Measurements from ENCODE around the gene TBC1D1.
A peak's percentile ranks its signal among the peaks of the same experiment; 100 is the strongest.

Gene TBC1D1

DNA sequence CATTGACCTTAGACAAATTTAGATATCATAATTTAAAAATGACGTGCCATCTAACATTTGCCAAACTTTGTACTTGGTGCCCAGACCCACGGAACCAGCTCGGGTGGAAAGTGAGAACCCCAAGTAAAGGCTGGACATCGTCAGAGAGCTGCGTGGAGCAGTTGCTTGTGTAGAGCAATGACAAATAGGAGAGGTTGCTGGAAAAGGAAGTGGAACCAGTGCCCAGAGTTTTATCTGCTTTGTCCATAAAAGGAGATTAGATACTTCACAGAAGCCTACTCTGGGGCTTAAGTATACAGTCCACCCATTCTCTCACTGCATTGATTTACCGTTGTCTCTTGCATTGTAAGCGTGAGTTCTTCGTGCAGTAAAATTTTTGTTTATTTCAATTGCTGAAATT is 5.4 kb upstream of the TBC1D1 start:
- Histone ChIP-seq H3K36me3 (ENCODE audit: control insufficient read depth in 2 of 2, insufficient read depth in 1 of 2, low read length in 2 of 2) (no peaks in the 10 kb centered on the region), H3K4me3 (ENCODE audit: low read depth, low read length) (no peak overlapping the region), H3K27ac (ENCODE audit: extremely low read depth, low read depth, low read length) (no peak overlapping the region), H3K9me3 (ENCODE audit: control insufficient read depth, insufficient read depth, low read depth, low read length) (no peaks in the 10 kb centered on the region), H3K4me1 (ENCODE audit: control insufficient read depth, insufficient read depth, low read length) (no peaks in the 10 kb centered on the region)
- no peak for TF ChIP-seq ZNF473 (tag by site-specific recombination; IDR thresholded peaks at IDR 0.05)
- TF ChIP-seq, protein P1, sequence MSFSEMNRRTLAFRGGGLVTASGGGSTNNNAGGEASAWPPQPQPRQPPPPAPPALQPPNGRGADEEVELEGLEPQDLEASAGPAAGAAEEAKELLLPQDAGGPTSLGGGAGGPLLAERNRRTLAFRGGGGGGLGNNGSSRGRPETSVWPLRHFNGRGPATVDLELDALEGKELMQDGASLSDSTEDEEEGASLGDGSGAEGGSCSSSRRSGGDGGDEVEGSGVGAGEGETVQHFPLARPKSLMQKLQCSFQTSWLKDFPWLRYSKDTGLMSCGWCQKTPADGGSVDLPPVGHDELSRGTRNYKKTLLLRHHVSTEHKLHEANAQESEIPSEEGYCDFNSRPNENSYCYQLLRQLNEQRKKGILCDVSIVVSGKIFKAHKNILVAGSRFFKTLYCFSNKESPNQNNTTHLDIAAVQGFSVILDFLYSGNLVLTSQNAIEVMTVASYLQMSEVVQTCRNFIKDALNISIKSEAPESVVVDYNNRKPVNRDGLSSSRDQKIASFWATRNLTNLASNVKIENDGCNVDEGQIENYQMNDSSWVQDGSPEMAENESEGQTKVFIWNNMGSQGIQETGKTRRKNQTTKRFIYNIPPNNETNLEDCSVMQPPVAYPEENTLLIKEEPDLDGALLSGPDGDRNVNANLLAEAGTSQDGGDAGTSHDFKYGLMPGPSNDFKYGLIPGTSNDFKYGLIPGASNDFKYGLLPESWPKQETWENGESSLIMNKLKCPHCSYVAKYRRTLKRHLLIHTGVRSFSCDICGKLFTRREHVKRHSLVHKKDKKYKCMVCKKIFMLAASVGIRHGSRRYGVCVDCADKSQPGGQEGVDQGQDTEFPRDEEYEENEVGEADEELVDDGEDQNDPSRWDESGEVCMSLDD (tag by site-specific recombination; IDR thresholded peaks at IDR 0.05): no peak
- no peak for TF ChIP-seq ZNF610 (tag by site-specific recombination; IDR thresholded peaks at IDR 0.05; ENCODE audit: borderline replicate concordance)
- TF ChIP-seq HOXA7 (CRISPR knock-in tag; IDR thresholded peaks at IDR 0.05; ENCODE audit: borderline replicate concordance): no peak
- no peak for TF ChIP-seq ZNF692 (tag by site-specific recombination; IDR thresholded peaks at IDR 0.05)
- TF ChIP-seq ZNF776 (tag by site-specific recombination; IDR thresholded peaks at IDR 0.05; ENCODE audit: borderline replicate concordance): no peak
- ChIA-PET CTCF (interaction anchor here (1.2 kb wide), 1 partner anchor 9 kb away, joined by 3 read pairs; no protein-coding TSS in a partner anchor), POLR2A (no interaction called here)

- Histone ChIP-seq H3K27ac (ENCODE audit: extremely low read depth, low read depth, low read length) (no peak overlapping the region; the same call in 1 of the 2 replicates), H3K9me3 (ENCODE audit: control insufficient read depth, insufficient read depth, low read depth, low read length) (no peaks in the 10 kb centered on the region), H3K4me3 (ENCODE audit: low read depth, low read length) (peak overlapping the region; percentile 64), H3K36me3 (ENCODE audit: control insufficient read depth in 2 of 2, insufficient read depth in 1 of 2, low read length in 2 of 2) (no peaks in the 10 kb centered on the region), H3K4me1 (ENCODE audit: control insufficient read depth, insufficient read depth, low read length) (no peaks in the 10 kb centered on the region)
- POLR2A ChIA-PET: interaction anchor here (1.7 kb wide), 1 partner anchor 64 kb away, joined by 10 read pairs; the partner anchor contains the start of gene PGM2
- CTCF ChIA-PET: interaction anchor here (0.5 kb wide), 1 partner anchor 24 kb away, joined by 3 read pairs; no protein-coding TSS in a partner anchor
- TF ChIP-seq ZBTB48 (tag by site-specific recombination; IDR thresholded peaks at IDR 0.05): peak; percentile 59; the same call in 1 of the 2 replicates
- TF ChIP-seq, protein P2, sequence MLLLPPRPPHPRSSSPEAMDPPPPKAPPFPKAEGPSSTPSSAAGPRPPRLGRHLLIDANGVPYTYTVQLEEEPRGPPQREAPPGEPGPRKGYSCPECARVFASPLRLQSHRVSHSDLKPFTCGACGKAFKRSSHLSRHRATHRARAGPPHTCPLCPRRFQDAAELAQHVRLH (tag by site-specific recombination; IDR thresholded peaks at IDR 0.05): no peak
These were observed 759 bp upstream of the TBC1D1 start for GRCh38 chr4:37889849-37890800.

DNA sequence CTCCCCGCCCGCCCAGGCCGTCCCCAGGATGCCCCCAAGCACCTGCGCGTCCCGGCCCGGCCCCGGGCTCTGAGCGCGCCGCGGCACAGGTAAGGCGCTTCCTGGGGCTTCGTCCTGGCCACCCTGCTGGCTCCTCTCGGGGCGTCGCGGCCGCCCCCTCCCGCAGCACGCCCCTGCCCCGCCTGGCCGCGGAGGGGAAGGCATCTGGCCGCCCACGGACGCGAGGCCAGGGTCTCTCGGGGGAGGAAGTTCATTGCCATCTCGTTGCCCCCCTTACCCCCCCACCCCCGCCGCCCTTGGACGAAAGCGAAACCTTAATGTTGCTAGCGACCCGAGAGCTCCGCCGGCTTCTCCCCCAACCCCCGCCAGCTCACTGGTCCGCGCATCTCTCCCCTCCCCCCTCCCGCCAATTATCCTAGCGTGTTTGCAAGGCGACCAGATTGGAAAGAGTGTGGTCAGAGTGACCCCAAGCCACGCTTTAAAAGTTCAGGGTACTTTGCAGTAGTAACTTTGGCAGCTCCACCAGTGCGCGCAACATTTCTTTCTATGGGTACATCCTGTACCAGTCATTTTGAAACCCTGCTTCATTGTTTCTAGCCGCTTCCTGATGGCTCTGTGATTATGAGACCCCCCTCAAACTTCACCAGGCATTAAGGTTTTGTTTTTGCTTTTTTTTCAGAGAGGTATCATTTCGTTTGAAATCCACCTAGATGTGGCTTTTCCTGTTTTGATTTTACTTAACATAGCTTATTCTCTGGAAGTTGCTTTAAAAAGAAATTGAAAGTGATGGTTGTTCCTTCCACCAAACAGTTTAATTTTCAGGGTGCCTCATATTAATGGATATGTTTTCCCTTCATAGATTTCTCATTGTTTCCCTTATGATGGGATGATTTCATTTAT is 626 bp downstream of the TBC1D1 start:
- POLR2A ChIA-PET: interaction anchor here (0.6 to 1.7 kb wide), 3 partner anchors 23 to 65 kb away, joined by 3 to 10 read pairs (median 5); partner anchors contain the start of gene PGM2
- CTCF ChIA-PET: no interaction called here
- Histone ChIP-seq H3K4me3 (ENCODE audit: low read depth, low read length) (peak overlapping the region; percentile 64), H3K9me3 (ENCODE audit: control insufficient read depth, insufficient read depth, low read depth, low read length) (no peaks in the 10 kb centered on the region), H3K27ac (ENCODE audit: extremely low read depth, low read depth, low read length) (peak overlapping the region; percentile 58; the same call in 1 of the 2 replicates), H3K36me3 (ENCODE audit: control insufficient read depth in 2 of 2, insufficient read depth in 1 of 2, low read length in 2 of 2) (no peaks in the 10 kb centered on the region), H3K4me1 (ENCODE audit: control insufficient read depth, insufficient read depth, low read length) (no peaks in the 10 kb centered on the region)
- no peak; the same call in 1 of the 2 replicates for TF ChIP-seq ZIC2 (tag by site-specific recombination; IDR thresholded peaks at IDR 0.05)
- no peak for TF ChIP-seq ZNF19 (tag by site-specific recombination; IDR thresholded peaks at IDR 0.05; ENCODE audit: low read depth)
- TF ChIP-seq REPIN1 (tag by site-specific recombination; IDR thresholded peaks at IDR 0.05; ENCODE audit: low read depth): no peak
- TF ChIP-seq TRIM28 (IDR thresholded peaks at IDR 0.05; ENCODE audit: borderline replicate concordance, low read length): no peak
- no peak for TF ChIP-seq KLF7 (tag by site-specific recombination; IDR thresholded peaks at IDR 0.05; ENCODE audit: borderline replicate concordance)
- TF ChIP-seq ZNF335 (tag by site-specific recombination; conservative IDR thresholded peaks at IDR 0.05): peak; percentile 30
- TF ChIP-seq ZNF610 (tag by site-specific recombination; IDR thresholded peaks at IDR 0.05; ENCODE audit: borderline replicate concordance): no peak
- no peak for TF ChIP-seq SALL2 (tag by site-specific recombination; IDR thresholded peaks at IDR 0.05; ENCODE audit: borderline replicate concordance)
- TF ChIP-seq WT1 (tag by site-specific recombination; IDR thresholded peaks at IDR 0.05): no peak
- no peak for TF ChIP-seq RBAK (tag by site-specific recombination; IDR thresholded peaks at IDR 0.05)
- no peak for TF ChIP-seq ZNF302 (tag by site-specific recombination; IDR thresholded peaks at IDR 0.05; ENCODE audit: low read depth)
- no peak for TF ChIP-seq IKZF3 (tag by site-specific recombination; IDR thresholded peaks at IDR 0.05)
- TF ChIP-seq GLIS1 (tag by site-specific recombination; IDR thresholded peaks at IDR 0.05): peak; percentile 16; the same call in 1 of the 2 replicates
- no peak for TF ChIP-seq ZNF776 (tag by site-specific recombination; IDR thresholded peaks at IDR 0.05; ENCODE audit: borderline replicate concordance)
- no peak for TF ChIP-seq ZNF585B (tag by site-specific recombination; IDR thresholded peaks at IDR 0.05)
- no peak for TF ChIP-seq ZNF529 (tag by site-specific recombination; IDR thresholded peaks at IDR 0.05; ENCODE audit: insufficient replicate concordance)
- TF ChIP-seq ZFHX2 (tag by site-specific recombination; conservative IDR thresholded peaks at IDR 0.05): peak; percentile 53; the same call in 1 of the 2 replicates
